Mesothelial cell of epicardium (in vitro differentiated cells): ENCODE results near the gene HDAC4. TPM values are rescaled to one million over a fixed set of nuclear protein-coding genes. Genes with fewer than 3 reads are reported as not detected.

ENCODE experiments used
- DNase-seq, 2 experiments: peaks; one replicate each; pipeline ENCODE4 v3.0.0; 2021; ENCODE audit warnings: low spot score in 2 of 2; ENCODE audit not compliant: unreplicated experiment in 2 of 2
- H3K27ac Mint-ChIP-seq: 2 replicates; pipeline ENCODE4 v1.8.0; 2021; ENCODE audit warnings: mixed read lengths
- H3K27me3 Mint-ChIP-seq: 2 replicates; pipeline ENCODE4 v1.8.0; 2021; ENCODE audit warnings: low read depth, mixed read lengths
- H3K36me3 Mint-ChIP-seq: 2 replicates; pipeline ENCODE4 v1.8.0; 2021; ENCODE audit warnings: mixed read lengths
- H3K4me1 Mint-ChIP-seq: 2 replicates; pipeline ENCODE4 v1.8.0; 2021; ENCODE audit warnings: mixed read lengths
- H3K4me3 Mint-ChIP-seq: 2 replicates; pipeline ENCODE4 v1.8.0; 2021; ENCODE audit warnings: mild to moderate bottlenecking, moderate library complexity, mixed read lengths
- H3K9me3 Mint-ChIP-seq: 2 replicates; pipeline ENCODE4 v1.8.0; 2021; ENCODE audit warnings: mixed read lengths
- total RNA-seq: library from RNA; stranded (reverse); gene quantifications from 3 replicates; pipeline ENCODE4 v1.2.1, GENCODE V29; 2021
- TF ChIP-seq, protein P1 (sequence below): fragments of 200-600 bp; sonication (generic); IDR thresholded peaks from one replicate; pipeline ENCODE4 v1.5.0; 2021; ENCODE audit warnings: antibody characterized with exemption; ENCODE audit not compliant: unreplicated experiment

HDAC4 gene
- total RNA-seq, 1 donor from 2014 or later = 59.2 TPM

DNA sequence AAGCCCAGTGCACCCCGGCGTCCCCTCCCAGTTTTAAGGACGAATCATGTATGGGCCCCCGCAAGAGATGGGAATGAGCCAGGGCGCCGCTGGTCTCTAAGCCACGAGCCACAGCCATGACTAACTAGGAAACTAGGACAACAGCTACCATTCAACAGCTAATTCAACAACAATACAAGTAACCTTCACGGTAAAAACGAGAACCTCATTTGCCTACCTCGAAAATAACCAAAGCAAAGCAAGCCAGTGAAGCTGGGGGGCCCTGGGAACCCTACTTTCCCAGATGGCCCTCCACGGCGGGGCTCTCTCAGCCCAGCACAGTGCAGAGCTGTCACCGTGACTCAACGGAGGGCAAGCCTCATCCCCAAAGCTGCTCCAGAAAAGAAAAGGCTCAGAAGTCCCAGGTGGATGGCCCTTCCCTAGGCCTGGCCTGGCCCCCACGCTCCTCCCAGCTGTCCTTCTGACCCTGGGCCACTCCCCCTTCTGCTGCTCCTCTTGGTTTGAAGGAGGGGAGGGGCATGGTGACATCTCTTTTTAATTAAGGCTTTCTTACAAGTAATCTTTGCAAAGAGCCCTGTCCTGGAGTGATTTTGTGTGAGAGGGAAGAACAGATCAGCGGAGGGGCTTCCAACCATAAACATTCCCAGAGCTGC is 126.3 kb downstream of the HDAC4 start:
- Mint-ChIP-seq H3K36me3 (no peaks in the 10 kb centered on the region), H3K4me1 (peaks cover 26% of the 10 kb centered on the region), H3K27ac (peak overlapping the region; percentile 67), H3K4me3 (no peak overlapping the region), H3K9me3 (no peaks in the 10 kb centered on the region), H3K27me3 (no peaks in the 10 kb centered on the region)
- TF ChIP-seq, protein P1, sequence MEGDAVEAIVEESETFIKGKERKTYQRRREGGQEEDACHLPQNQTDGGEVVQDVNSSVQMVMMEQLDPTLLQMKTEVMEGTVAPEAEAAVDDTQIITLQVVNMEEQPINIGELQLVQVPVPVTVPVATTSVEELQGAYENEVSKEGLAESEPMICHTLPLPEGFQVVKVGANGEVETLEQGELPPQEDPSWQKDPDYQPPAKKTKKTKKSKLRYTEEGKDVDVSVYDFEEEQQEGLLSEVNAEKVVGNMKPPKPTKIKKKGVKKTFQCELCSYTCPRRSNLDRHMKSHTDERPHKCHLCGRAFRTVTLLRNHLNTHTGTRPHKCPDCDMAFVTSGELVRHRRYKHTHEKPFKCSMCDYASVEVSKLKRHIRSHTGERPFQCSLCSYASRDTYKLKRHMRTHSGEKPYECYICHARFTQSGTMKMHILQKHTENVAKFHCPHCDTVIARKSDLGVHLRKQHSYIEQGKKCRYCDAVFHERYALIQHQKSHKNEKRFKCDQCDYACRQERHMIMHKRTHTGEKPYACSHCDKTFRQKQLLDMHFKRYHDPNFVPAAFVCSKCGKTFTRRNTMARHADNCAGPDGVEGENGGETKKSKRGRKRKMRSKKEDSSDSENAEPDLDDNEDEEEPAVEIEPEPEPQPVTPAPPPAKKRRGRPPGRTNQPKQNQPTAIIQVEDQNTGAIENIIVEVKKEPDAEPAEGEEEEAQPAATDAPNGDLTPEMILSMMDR = no peak
- DNase-seq = no peak

DNA sequence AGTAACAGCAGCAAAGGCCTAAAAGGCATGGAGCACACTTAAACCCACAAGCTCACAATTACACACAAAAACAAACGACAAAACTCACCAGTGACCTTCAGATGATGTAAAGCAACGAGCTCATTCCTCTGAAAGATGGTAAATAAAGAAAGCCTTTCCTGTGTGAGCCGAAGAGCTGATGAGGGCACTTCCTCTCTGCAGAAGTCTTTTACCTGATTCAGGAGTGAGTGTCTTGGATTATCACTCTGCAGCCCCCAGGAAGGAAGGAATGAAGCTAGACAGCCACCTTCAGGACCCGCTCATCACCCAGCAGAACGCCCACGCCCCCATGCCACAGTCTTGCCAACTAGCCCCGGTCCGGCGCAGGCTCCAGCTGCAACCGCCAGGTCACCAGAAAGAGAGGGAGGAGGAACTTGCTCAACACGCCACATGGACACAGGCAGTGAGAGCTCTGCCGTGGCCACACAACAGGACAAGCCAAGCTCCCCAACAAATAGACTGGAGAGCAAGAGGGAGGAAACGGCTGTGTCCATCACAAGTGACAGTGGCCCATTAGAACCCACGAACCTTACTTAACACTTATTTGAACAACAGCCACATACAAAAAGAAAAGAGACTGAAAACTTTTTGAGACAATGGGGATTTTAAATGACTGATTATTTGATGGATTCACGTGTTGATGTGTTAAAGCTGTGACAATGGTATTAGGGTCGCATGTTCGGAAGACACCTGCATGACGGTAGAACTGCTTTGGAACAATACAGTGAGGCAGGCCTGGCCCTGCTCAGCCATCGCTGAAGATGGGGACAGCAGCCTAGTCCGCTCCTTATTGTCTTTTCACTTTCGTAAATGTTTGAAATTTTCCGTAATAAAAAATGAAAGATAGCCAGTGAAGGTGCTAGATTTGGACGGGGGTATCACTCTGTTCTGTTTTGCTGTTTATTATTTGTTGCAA is 127.3 kb downstream of the HDAC4 start:
- Mint-ChIP-seq H3K4me3 (no peak overlapping the region), H3K36me3 (no peaks in the 10 kb centered on the region), H3K27ac (no peak overlapping the region), H3K27me3 (no peaks in the 10 kb centered on the region), H3K9me3 (no peaks in the 10 kb centered on the region), H3K4me1 (peaks cover 29% of the 10 kb centered on the region)
- DNase-seq = no peak
- TF ChIP-seq, protein P1 = no peak

DNA sequence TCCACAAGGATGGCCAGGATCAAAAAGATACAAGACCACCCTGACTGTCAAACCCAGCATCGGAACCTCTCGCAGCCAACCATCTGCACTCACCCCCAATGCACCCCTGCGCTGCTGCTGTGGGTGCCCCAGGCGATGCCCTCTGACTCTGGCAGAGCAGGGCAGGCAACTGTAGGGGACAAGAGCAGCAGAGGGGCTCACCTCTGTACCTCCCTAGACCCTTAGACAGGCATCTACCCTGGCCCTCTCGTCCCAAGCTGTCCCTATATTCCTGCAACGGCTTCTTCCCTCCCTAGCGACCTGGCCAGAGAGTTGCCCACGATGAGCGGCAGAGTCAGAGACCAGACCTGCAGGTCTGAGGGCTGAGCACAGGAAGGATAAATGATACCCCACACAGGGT is 128.2 kb downstream of the HDAC4 start:
- Mint-ChIP-seq H3K27ac (no peak overlapping the region), H3K4me1 (peaks cover 38% of the 10 kb centered on the region), H3K4me3 (no peak overlapping the region), H3K36me3 (no peaks in the 10 kb centered on the region), H3K9me3 (no peaks in the 10 kb centered on the region), H3K27me3 (no peaks in the 10 kb centered on the region)
- DNase-seq = no peak
- TF ChIP-seq, protein P1 = no peak

DNA sequence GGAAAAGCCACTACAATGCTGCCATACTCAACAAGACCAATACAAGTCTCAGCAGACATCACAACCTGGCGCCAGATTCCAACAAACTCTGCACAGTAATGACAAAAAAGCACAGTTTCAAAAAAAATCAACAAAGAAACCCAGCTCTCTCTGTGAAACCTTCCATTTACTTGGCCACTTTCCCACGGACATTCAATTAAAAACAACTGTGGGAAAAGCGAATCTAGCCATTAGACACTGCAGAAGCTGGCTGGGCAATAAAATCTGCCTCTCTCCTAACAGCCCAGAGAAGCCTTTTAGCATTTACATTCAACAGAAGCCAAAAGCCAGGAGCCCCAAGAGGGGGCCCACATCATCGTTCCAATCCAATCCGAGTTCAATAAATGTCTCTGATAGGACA is 128.9 kb downstream of the HDAC4 start:
- no peaks in the 10 kb centered on the region for H3K9me3 Mint-ChIP-seq
- no peak overlapping the region for H3K4me3 Mint-ChIP-seq
- peaks cover 46% of the 10 kb centered on the region for H3K4me1 Mint-ChIP-seq
- no peaks in the 10 kb centered on the region for H3K36me3 Mint-ChIP-seq
- TF ChIP-seq, protein P1 = no peak
- H3K27me3 Mint-ChIP-seq = no peaks in the 10 kb centered on the region
- peak overlapping the region; percentile 77 for H3K27ac Mint-ChIP-seq
- no peak for DNase-seq

DNA sequence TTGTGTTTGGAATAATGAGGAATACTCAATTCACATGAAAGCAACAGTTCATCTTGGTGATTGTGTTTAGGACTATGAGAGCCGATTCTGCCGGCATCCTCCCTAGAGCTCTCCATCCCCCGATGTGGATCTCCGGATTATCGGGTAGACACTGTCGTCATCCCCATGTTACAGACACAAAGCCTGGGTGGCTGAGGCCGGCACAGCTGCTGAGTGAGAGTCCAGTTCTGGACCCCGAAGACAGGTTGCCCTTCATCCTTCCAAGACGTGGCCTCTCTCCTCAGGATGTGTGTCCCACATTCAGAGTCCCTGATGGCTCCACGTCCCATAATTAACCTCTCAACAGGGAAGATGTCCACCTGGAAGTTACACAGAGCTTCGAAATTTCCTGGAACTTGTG is 129.3 kb downstream of the HDAC4 start:
- H3K4me1 Mint-ChIP-seq = peaks cover 50% of the 10 kb centered on the region
- no peak overlapping the region for H3K4me3 Mint-ChIP-seq
- no peaks in the 10 kb centered on the region for H3K36me3 Mint-ChIP-seq
- TF ChIP-seq, protein P1 = no peak
- H3K27me3 Mint-ChIP-seq = no peaks in the 10 kb centered on the region
- peak overlapping the region; percentile 77 for H3K27ac Mint-ChIP-seq
- no peak for DNase-seq
- no peaks in the 10 kb centered on the region for H3K9me3 Mint-ChIP-seq
